GM12878 (cell line): Measurements from ENCODE around the gene GPR176. TPM values are rescaled to one million over a fixed set of nuclear protein-coding genes. Genes with fewer than 3 reads are reported as not detected.

Source experiments
- ATAC-seq: fragments of 200-7000 bp; cut with Tn5 transposase; 3 replicates; pipeline ENCODE4 v1.9.1; 2020; ENCODE audit warnings: mild to moderate bottlenecking, moderate library complexity
- BruUV-seq: library from RNA; stranded (reverse); fragments of 400-500 nt; replicated peaks from 2 replicates; lab custom pipeline; 2021; lab: Mats Ljungman, UMichigan
- CTCF ChIA-PET: fragments of 300-600 bp; sonication (Branson Sonifier 250); formaldehyde crosslinking; extraction: SDS; loops from one replicate; lab custom pipeline; 2021; ENCODE audit warnings: inconsistent platforms; lab: Yijun Ruan, JAX
- POLR2A ChIA-PET: fragments of 350-600 bp; formaldehyde crosslinking; extraction: SDS; loops from one replicate; lab custom pipeline; 2021; ENCODE audit warnings: inconsistent platforms; lab: Charles Lee
- RAD21 ChIA-PET: fragments of 300-600 bp; sonication (Branson Sonifier 250); formaldehyde crosslinking; loops from one replicate; lab custom pipeline; 2023; ENCODE audit warnings: antibody characterized with exemption; ENCODE audit not compliant: unreplicated experiment; lab: Charles Lee
- SMC1A ChIA-PET: fragments of 300-600 bp; sonication (Branson Sonifier 250); formaldehyde crosslinking; loops from one replicate; lab custom pipeline; 2023; ENCODE audit not compliant: unreplicated experiment, uncharacterized antibody; lab: Charles Lee
- DNase-seq: peaks from one replicate; pipeline ENCODE4 v3.0.0-alpha.2; 2011; ENCODE audit warnings: low read depth, low spot score
- FAIRE-seq: peaks from 3 replicates; lab custom pipeline; 2011; peaks lifted over from hg19 to GRCh38; lab: Jason Lieb, UNC
- H2AFZ ChIP-seq: 2 replicates; pipeline ENCODE4 v1.6.0; 2011; ENCODE audit warnings: low read depth, low read length, control low read depth; ENCODE audit not compliant: control insufficient read depth
- H3K27ac ChIP-seq: 2 replicates; pipeline ENCODE4 v1.5.1; 2011; ENCODE audit warnings: control low read depth; ENCODE audit not compliant: control insufficient read depth, insufficient read depth
- H3K27me3 ChIP-seq, 2 experiments: replicated peaks in 1 of 2; 2 replicates each; pipeline versions ENCODE4 v1.6.0 to v1.6.1; 2011; ENCODE audit warnings: low read length in 1 of 2; ENCODE audit not compliant: control insufficient read depth in 2 of 2, insufficient read depth in 2 of 2
- H3K36me3 ChIP-seq, 2 experiments: 2 replicates each; pipeline ENCODE4 v1.5.1; 2011; ENCODE audit warnings: low read length in 1 of 2; ENCODE audit not compliant: control insufficient read depth in 2 of 2, insufficient read depth in 2 of 2
- H3K4me1 ChIP-seq: 2 replicates; pipeline ENCODE4 v1.6.1; 2011; ENCODE audit warnings: mild to moderate bottlenecking, low read length, moderate library complexity, mixed read lengths; ENCODE audit not compliant: control insufficient read depth, insufficient read depth
- H3K4me2 ChIP-seq: 2 replicates; pipeline ENCODE4 v1.6.0; 2011; ENCODE audit warnings: control low read depth; ENCODE audit not compliant: control insufficient read depth, insufficient read depth
- H3K4me3 ChIP-seq: fragments of 200-600 bp; sonication (generic); 2 replicates; pipeline ENCODE4 v1.5.1; 2016
- H3K79me2 ChIP-seq: 2 replicates; pipeline ENCODE4 v1.6.0; 2011; ENCODE audit warnings: low read length; ENCODE audit not compliant: control insufficient read depth, insufficient read depth
- H3K9ac ChIP-seq: 2 replicates; pipeline ENCODE4 v1.8.0; 2011; ENCODE audit warnings: low read length, control low read depth, mixed read lengths; ENCODE audit not compliant: control insufficient read depth, insufficient read depth
- H3K9me3 ChIP-seq: replicated peaks from 3 replicates; pipeline ENCODE4 v1.5.1; 2011; ENCODE audit warnings: mild to moderate bottlenecking, low read length; ENCODE audit not compliant: control insufficient read depth, insufficient read depth
- H4K20me1 ChIP-seq: 2 replicates; pipeline ENCODE4 v1.6.0; 2011; ENCODE audit not compliant: control insufficient read depth, insufficient read depth
- HCFC1 ChIP-seq: fragments of 150-350 bp; IDR thresholded peaks from 2 replicates; pipeline ENCODE4 v1.6.1; 2014; ENCODE audit warnings: low read length
- IKZF2 ChIP-seq, 2 experiments: fragments of 450-650 bp; IDR thresholded peaks; 2 replicates each; pipeline ENCODE4 v1.6.1; 2017; ENCODE audit warnings: mild to moderate bottlenecking in 2 of 2, moderate library complexity in 2 of 2
- IRF4 ChIP-seq: IDR thresholded peaks from 2 replicates; pipeline ENCODE4 v1.6.1; 2011; ENCODE audit warnings: low read depth, low read length
- KLF5 ChIP-seq: fragments of 450-650 bp; IDR thresholded peaks from 2 replicates; pipeline ENCODE4 v1.6.1; 2014; ENCODE audit warnings: mild to moderate bottlenecking; ENCODE audit not compliant: partially characterized antibody
- MEF2B ChIP-seq: fragments of 450-650 bp; IDR thresholded peaks from 2 replicates; pipeline ENCODE4 v1.6.1; 2018; ENCODE audit warnings: mild to moderate bottlenecking, moderate library complexity; ENCODE audit not compliant: partially characterized antibody, poor library complexity, severe bottlenecking
- NBN ChIP-seq: fragments of 450-650 bp; IDR thresholded peaks from 2 replicates; pipeline ENCODE4 v1.6.1; 2016
- SUPT20H ChIP-seq: IDR thresholded peaks from 2 replicates; pipeline ENCODE4 v1.6.1; 2011; ENCODE audit warnings: low read depth, mild to moderate bottlenecking, low read length, moderate library complexity, borderline replicate concordance; ENCODE audit not compliant: control insufficient read depth
- WRNIP1 ChIP-seq: IDR thresholded peaks from 2 replicates; pipeline ENCODE4 v1.6.1; 2011; ENCODE audit warnings: low read depth, low read length, improper control_type of control experiment, borderline replicate concordance
- WGBS: methylation state at CpG from one replicate; pipeline ENCODE4 v1.1.6; 2016; ENCODE audit warnings: low lambda C conversion rate; ENCODE audit not compliant: insufficient replicate concordance, insufficient coverage; ENCODE audit errors: missing lambda C conversion rate; 5-methylcytosine and 5-hydroxymethylcytosine counted together
- in situ Hi-C: fragments of 300-500 bp; cut with MboI; formaldehyde crosslinking; loops from 9 replicates; pipeline ENCODE4 v1.14.3; 2018; ENCODE audit warnings: mixed read lengths
- intact Hi-C: fragments of 100-400 bp; cut with micrococcal nuclease; formaldehyde crosslinking; loops from one replicate; pipeline ENCODE4 v1.14.2; 2022; ENCODE audit not compliant: unreplicated experiment
- polyA plus RNA-seq, 11 experiments: library from polyadenylated mRNA; depleted of rRNA in 4 of 11; unstranded in 6 of 11; stranded (reverse) in 5 of 11; fragments of >200 nt; fragmentation: Nextera tagmentation in 4 of 11; fragmentation: Illumina TruSeq in 1 of 11; extraction: Ambion mirVana in 4 of 11; extraction: Trizol in 1 of 11; gene quantifications; 1 replicate in 1 of 11; 2 replicates in 10 of 11; pipeline versions ENCODE4 v1.2.1 to v1.2.3, GENCODE V29; 2011 to 2016; ENCODE audit warnings: inconsistent platforms in 2 of 11, missing spikeins in 2 of 11, low read depth in 1 of 11
- total RNA-seq, 4 experiments: library from RNA; depleted of rRNA in 3 of 4; stranded (reverse); fragments of >200 nt in 3 of 4; fragmentation: Illumina TruSeq in 1 of 4; extraction: Trizol in 1 of 4; gene quantifications; 2 replicates each; pipeline versions ENCODE4 v1.2.1 to v1.2.3, GENCODE V29; 2013 to 2021
- TF ChIP-seq, protein P1 (sequence below): fragments of 450-650 bp; IDR thresholded peaks from 2 replicates; pipeline ENCODE4 v1.6.1; 2017; ENCODE audit warnings: mild to moderate bottlenecking
- TF ChIP-seq, protein P2 (sequence below): fragments of 450-650 bp; IDR thresholded peaks from 2 replicates; pipeline ENCODE4 v1.6.1; 2016; ENCODE audit warnings: mild to moderate bottlenecking

GPR176 gene
- total and polyA plus RNA-seq, 10 of the 15 experiments (the other 5 are each of a cell fraction or from before 2014, with no cell fraction given) = 0.02 to 0.33 (median 0.16) TPM; not detected in 4

GRCh38 chr15:39922462-39923092, 2.5 kb upstream of the GPR176 start:
- no peaks in the 10 kb centered on the region for H3K79me2 ChIP-seq
- no peak overlapping the region for H3K4me3 ChIP-seq
- intact Hi-C loops = no loop called here
- no peak for ATAC-seq
- H3K36me3 ChIP-seq = no peaks in the 10 kb centered on the region; a peak in 1 of 4 replicates
- TF ChIP-seq HCFC1 = no peak
- TF ChIP-seq MEF2B = peak; percentile 60
- no peak for DNase-seq
- POLR2A ChIA-PET = interaction anchor here (1.5 kb wide), 1 partner anchor 12 kb away, joined by 11 read pairs; the partner anchor contains the start of gene EIF2AK4
- H3K9ac ChIP-seq = no peak overlapping the region
- no peak for FAIRE-seq
- WGBS = 38% methylated on average over 4 of the region's 4 CpGs
- no TSS peak for BruUV-seq
- no peak overlapping the region for H3K27ac ChIP-seq
- peak overlapping the region; percentile 53 for H2AFZ ChIP-seq
- in situ Hi-C loops = no loop called here
- CTCF ChIA-PET = interaction anchor here (0.9 to 4.6 kb wide), 4 partner anchors 12 to 135 kb away, joined by 3 to 21 read pairs (median 3); partner anchors contain the start of gene EIF2AK4
- no peaks in the 10 kb centered on the region; the same call in 2 of the 3 replicates for H3K9me3 ChIP-seq
- no peak overlapping the region for H3K4me2 ChIP-seq
- no peaks in the 10 kb centered on the region for H4K20me1 ChIP-seq
- peaks cover 3 to 8% of the 10 kb centered on the region in 2 experiments; a peak in 3 of 4 replicates for H3K27me3 ChIP-seq
- SMC1A ChIA-PET = interaction anchor here (0.8 to 8.7 kb wide), 3 partner anchors 12 to 113 kb away, joined by 3 to 65 read pairs (median 4); partner anchors contain the start of gene EIF2AK4
- RAD21 ChIA-PET = interaction anchor here (0.7 to 2.3 kb wide), 3 partner anchors 10 to 13 kb away, joined by 3 to 8 read pairs (median 6); partner anchors contain the start of gene EIF2AK4
- H3K4me1 ChIP-seq = peaks cover 5% of the 10 kb centered on the region

- no peaks in the 10 kb centered on the region for H4K20me1 ChIP-seq
- peak overlapping the region; percentile 39 for H3K27ac ChIP-seq
- RAD21 ChIA-PET = interaction anchor here (1.1 kb wide), 1 partner anchor 33 kb away, joined by 3 read pairs; no protein-coding TSS in a partner anchor
- H2AFZ ChIP-seq = peak overlapping the region; percentile 95
- DNase-seq (no peak), ATAC-seq (no peak), FAIRE-seq (no peak)
- CTCF ChIA-PET = no interaction called here
- peak overlapping the region; percentile 73 for H3K9ac ChIP-seq
- SMC1A ChIA-PET = interaction anchor here (8.7 kb wide), 1 partner anchor 14 kb away, joined by 65 read pairs; the partner anchor contains the start of gene EIF2AK4
- no peaks in the 10 kb centered on the region; a peak in 1 of 4 replicates for H3K36me3 ChIP-seq
- BruUV-seq = TSS peak; percentile 96
- H3K27me3 ChIP-seq = peaks cover 3 to 8% of the 10 kb centered on the region in 2 experiments; a peak in 3 of 4 replicates
- no peaks in the 10 kb centered on the region; the same call in 2 of the 3 replicates for H3K9me3 ChIP-seq
- peak overlapping the region; percentile 73 for H3K4me3 ChIP-seq
- H3K4me2 ChIP-seq = peak overlapping the region; percentile 95
- POLR2A ChIA-PET = no interaction called here
- in situ Hi-C loops = no loop called here
- WGBS = 97% methylated on average over 6 of the region's 6 CpGs
- no peaks in the 10 kb centered on the region for H3K79me2 ChIP-seq
- H3K4me1 ChIP-seq = peaks cover 5% of the 10 kb centered on the region
- intact Hi-C loops = no loop called here
- TF ChIP-seq WRNIP1 = 0 out of 2 replicates have a peak, but pooled peaks have one; percentile 4
- TF ChIP-seq NBN = 0 out of 2 replicates have a peak, but pooled peaks have one; percentile 15
- TF ChIP-seq, protein P1, sequence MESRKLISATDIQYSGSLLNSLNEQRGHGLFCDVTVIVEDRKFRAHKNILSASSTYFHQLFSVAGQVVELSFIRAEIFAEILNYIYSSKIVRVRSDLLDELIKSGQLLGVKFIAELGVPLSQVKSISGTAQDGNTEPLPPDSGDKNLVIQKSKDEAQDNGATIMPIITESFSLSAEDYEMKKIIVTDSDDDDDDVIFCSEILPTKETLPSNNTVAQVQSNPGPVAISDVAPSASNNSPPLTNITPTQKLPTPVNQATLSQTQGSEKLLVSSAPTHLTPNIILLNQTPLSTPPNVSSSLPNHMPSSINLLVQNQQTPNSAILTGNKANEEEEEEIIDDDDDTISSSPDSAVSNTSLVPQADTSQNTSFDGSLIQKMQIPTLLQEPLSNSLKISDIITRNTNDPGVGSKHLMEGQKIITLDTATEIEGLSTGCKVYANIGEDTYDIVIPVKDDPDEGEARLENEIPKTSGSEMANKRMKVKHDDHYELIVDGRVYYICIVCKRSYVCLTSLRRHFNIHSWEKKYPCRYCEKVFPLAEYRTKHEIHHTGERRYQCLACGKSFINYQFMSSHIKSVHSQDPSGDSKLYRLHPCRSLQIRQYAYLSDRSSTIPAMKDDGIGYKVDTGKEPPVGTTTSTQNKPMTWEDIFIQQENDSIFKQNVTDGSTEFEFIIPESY = no peak
- TF ChIP-seq, protein P2, sequence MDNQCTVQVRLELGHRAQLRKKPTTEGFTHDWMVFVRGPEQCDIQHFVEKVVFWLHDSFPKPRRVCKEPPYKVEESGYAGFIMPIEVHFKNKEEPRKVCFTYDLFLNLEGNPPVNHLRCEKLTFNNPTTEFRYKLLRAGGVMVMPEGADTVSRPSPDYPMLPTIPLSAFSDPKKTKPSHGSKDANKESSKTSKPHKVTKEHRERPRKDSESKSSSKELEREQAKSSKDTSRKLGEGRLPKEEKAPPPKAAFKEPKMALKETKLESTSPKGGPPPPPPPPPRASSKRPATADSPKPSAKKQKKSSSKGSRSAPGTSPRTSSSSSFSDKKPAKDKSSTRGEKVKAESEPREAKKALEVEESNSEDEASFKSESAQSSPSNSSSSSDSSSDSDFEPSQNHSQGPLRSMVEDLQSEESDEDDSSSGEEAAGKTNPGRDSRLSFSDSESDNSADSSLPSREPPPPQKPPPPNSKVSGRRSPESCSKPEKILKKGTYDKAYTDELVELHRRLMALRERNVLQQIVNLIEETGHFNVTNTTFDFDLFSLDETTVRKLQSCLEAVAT = peak; percentile 62; the same call in 1 of the 2 replicates
- no peak for TF ChIP-seq KLF5
- no peak for TF ChIP-seq SUPT20H
- 0 out of 4 replicates have a peak, but pooled peaks of 1 of the 2 experiments have one; percentile 5 for TF ChIP-seq IKZF2 (IDR thresholded peaks at IDR 0.05)
- no peak for TF ChIP-seq IRF4
Observed at GRCh38 chr15:39921274-39921638, 1.2 kb upstream of the GPR176 start.
